Measurements from ENCODE around the gene PABPN1.

Gene PABPN1

GRCh38 chr14:23358042-23358441, 36.8 kb downstream of the PABPN1 start:
- DNase-seq (ENCODE audit: low read depth, low spot score) = no peak

GRCh38 chr14:23358553-23359166, 37.4 kb downstream of the PABPN1 start:
- no peak for DNase-seq (ENCODE audit: low read depth, low spot score)

- no peak for DNase-seq (ENCODE audit: low read depth, low spot score)
These were observed 37.9 kb downstream of the PABPN1 start for GRCh38 chr14:23359167-23359626.

- no peak for DNase-seq (ENCODE audit: low read depth, low spot score)
These were observed 38.6 kb downstream of the PABPN1 start for GRCh38 chr14:23359722-23360447.

- DNase-seq (ENCODE audit: low read depth, low spot score) = no peak
These were observed 39.2 kb downstream of the PABPN1 start for GRCh38 chr14:23360496-23360895.

GRCh38 chr14:23361320-23361719, 40.1 kb downstream of the PABPN1 start:
- no peak for DNase-seq (ENCODE audit: low read depth, low spot score)

- no peak for DNase-seq (ENCODE audit: low read depth, low spot score)
These were observed 40.5 kb downstream of the PABPN1 start for GRCh38 chr14:23361763-23362162.

- DNase-seq (ENCODE audit: low read depth, low spot score) = no peak
These were observed 40.9 kb downstream of the PABPN1 start for GRCh38 chr14:23362200-23362599.

GRCh38 chr14:23364164-23365035, 43.1 kb downstream of the PABPN1 start:
- no peak for DNase-seq (ENCODE audit: low read depth, low spot score)

- DNase-seq (ENCODE audit: low read depth, low spot score) = no peak
These were observed 43.9 kb downstream of the PABPN1 start, which contains the start of gene EFS for GRCh38 chr14:23365036-23365731. TSS of gene EFS (minus strand) at chr14:23365172. CDS start at chr14:23365025, 147 bp downstream.

GRCh38 chr14:23365732-23366425, 44.6 kb downstream of the PABPN1 start:
- no peak for DNase-seq (ENCODE audit: low read depth, low spot score)

- DNase-seq (ENCODE audit: low read depth, low spot score) = no peak
These were observed 45.2 kb downstream of the PABPN1 start for GRCh38 chr14:23366426-23366921.

GRCh38 chr14:23370221-23370620, 49.0 kb downstream of the PABPN1 start:
- no peak for DNase-seq (ENCODE audit: low read depth, low spot score)

- no peak for DNase-seq (ENCODE audit: low read depth, low spot score)
These were observed 50.6 kb downstream of the PABPN1 start for GRCh38 chr14:23371865-23372264.

GRCh38 chr14:23372509-23372908, 51.3 kb downstream of the PABPN1 start, which contains the start of gene IL25:
TSS of gene IL25 (plus strand) at chr14:23372809.
- DNase-seq (ENCODE audit: low read depth, low spot score) = no peak

- no peak for DNase-seq (ENCODE audit: low read depth, low spot score)
These were observed 51.8 kb downstream of the PABPN1 start for GRCh38 chr14:23373041-23373440.

Measured in activated naive CD8-positive, alpha-beta T cell treated with anti-CD3 and anti-CD28 coated beads, Interleukin-2, amount 50 U/mL, for 16 hours (primary cell).